ENCODE data around the gene CDK14.

The CDK14 gene

GRCh38 chr7:91030680-91031380 is 434.7 kb downstream of the CDK14 start:
- DNase-seq, result no peak

DNA sequence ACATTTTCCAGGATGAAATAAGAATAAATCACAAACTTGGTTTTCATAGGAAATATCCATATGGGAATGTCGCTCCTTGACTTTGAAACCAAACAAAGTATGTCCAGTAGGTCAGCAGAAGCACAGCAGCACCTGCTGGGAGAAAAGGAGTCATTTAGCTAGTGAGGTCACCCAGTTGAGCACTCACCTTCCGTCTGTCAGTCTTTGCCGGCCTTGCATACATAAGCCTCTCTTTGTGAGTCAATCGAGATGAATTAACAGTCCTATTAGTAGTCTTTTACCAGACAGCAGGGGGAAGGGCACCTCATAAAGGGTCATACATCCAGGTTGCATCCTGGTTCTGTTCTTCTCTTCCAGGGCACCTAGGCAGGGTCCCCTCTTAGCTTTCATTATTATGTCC is 435.6 kb downstream of the CDK14 start:
- DNase-seq, result peak in 1 of 3 experiments; percentile 39

- peak in 2 of 3 experiments; percentile 43 to 79 for DNase-seq
These were observed 437.5 kb downstream of the CDK14 start for GRCh38 chr7:91033574-91033973.

GRCh38 chr7:91034459-91035368 is 438.6 kb downstream of the CDK14 start:
- DNase-seq, result peak; percentile 80 to 98 (median 88)

DNA sequence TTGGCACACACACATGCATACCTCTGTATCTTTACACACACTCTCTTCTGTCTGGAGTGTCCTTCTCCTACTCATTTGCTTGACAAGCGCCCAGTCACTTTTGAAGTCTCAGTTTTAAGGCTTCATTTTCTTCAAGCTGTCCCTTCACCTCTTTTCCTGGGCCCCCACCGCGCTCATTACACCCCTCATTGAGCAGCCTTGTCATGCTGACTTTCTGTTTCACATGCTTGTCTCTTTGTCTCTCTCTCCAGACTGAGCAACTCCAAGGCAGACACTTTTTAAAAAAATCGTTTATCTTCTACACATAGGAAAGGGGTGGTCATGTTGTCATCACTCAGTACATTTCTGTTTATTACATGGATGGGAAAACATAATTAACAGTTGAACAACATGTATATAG is 442.9 kb downstream of the CDK14 start:
- DNase-seq, result no peak

GRCh38 chr7:91041141-91041540 is 445.0 kb downstream of the CDK14 start:
- DNase-seq, result no peak

- DNase-seq, result no peak
These were observed 445.9 kb downstream of the CDK14 start for GRCh38 chr7:91041901-91042484.

GRCh38 chr7:91043186-91043585 is 447.1 kb downstream of the CDK14 start:
- no peak for DNase-seq

DNA sequence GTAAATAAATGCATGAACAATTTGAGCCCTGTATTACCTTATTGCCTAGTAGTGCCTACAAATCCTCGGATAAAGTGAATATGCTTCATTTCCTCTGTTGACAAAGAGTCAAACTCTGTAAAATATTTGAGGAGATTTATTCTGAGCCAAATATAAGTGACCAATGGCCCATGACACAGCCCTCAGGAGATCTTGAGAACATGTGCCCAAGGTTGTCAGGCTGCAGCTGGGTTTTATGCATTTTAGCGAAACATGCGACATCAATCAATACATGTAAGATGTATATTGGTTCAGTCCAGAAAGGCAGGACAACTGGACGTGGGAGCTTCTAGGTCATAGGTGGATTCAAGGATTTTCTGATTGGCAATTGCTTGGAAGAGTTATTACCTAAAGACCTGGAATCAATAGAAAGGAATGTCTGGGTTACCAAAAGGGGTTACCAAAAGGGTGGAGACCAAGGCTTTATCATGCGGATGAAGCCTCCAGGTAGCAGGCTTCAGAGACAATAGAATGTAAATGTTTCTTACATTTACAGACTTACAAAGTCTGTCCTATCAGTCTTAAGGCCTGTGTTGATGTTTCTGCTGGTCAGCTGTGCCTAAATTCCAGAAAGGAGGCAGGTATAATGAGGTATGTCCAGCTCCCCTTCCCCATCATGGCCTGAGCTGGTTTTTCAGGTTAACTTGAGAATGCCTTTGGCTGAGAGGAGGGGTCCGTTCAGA is 448.0 kb downstream of the CDK14 start:
- DNase-seq, result no peak

GRCh38 chr7:91045606-91046005 is 449.5 kb downstream of the CDK14 start:
- no peak for DNase-seq

DNA sequence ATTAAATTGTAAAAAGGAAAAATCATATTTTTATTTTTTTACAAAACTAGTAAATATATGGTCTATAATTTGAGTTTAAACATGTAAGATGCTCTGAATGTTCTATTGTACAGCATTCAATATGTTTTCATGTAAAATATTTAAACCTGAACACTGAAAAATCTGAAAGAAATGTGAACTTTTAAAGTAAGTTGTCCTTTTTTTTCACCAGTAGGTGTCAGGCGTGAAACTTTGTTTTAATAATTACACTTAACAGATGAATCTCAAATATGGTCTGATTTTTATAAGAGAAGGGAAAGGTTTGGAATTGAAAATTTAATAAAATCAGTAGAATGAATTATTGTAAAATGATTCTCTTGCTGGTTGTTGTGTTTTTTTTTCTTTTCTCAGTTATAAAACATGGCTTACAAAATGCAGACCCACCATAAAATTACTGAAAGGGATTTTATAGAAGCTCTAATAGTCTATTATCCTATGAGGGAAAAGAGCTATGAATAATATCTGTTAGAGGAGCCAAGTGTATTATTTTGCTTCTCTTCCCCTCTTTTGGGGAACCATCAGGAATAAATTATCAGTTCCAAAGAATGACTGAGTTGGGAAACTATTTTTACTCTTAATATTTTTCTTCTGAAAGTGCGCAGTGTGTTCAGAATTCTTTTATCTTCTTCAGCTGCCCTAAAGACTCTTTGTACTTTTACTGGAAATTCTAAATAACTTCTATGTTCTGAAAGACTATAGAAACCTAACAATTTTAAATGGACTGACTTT is 450.4 kb downstream of the CDK14 start:
- DNase-seq, result peak in 1 of 3 experiments; percentile 27

GRCh38 chr7:91047636-91048035 is 451.5 kb downstream of the CDK14 start:
- no peak for DNase-seq

- DNase-seq, result no peak
These were observed 454.6 kb downstream of the CDK14 start for GRCh38 chr7:91050677-91051076.

DNA sequence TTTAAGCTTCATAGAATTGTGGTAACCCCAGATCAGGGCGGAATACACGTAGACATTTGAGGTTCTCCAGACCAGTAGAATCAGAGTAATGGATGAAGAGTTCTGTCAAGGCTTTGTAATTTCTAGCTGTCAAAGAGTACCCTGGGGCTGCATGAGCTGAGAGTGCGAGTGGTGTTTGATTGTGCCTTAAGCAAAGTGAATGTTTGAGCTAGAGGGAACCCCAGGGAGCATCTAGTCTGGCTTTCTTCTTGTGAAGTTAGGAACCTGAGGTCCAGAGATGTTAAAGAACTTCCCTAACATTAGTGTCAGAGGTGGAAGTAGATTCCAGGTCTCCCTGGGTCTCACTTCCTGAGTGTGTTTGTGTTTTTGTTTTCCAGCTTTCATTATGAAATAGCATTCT is 455.8 kb downstream of the CDK14 start:
- peak in 1 of 3 experiments; percentile 28 for DNase-seq

DNA sequence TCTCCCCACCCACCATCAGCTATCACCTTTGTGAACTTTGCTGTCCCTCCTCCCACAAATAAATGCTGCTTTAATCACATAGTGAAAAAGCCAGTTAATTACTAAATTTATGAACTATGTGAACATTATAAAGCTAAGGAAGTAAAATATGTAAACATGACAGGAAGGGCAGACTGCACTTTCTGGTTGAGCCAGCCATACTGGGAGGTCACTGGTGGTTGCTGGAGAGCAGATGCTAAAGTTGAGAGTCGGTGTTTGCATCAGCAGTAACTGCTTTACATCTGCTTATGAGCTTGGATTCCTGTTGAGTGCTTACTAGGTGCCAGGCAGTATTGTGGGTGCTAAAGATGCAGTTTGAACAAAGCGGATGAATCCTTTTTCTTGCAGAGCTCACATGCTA is 458.3 kb downstream of the CDK14 start:
- DNase-seq, result no peak

- no peak for DNase-seq
These were observed 459.1 kb downstream of the CDK14 start for GRCh38 chr7:91055219-91055618.

DNA sequence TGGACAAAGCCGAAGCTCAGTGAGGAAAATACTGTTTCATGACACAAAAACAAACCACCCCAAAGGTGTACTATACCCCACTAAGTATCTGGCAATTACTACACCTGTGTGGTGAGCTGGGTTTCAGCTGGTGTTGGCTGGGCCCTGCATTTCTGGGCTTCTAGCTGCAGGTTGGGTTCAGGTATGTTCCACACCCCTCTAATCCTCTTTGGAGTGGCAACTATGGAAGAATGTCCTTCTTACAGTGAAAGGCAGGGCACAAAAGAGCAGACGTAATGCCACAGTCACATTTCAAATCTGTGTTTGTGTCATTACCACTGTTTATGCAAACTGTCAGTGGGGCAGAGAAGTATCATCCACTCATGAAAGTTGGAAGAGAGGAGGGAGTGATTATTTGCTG is 466.6 kb downstream of the CDK14 start:
- DNase-seq, result no peak

- no peak for DNase-seq
These were observed 467.9 kb downstream of the CDK14 start for GRCh38 chr7:91064052-91064451.

DNA sequence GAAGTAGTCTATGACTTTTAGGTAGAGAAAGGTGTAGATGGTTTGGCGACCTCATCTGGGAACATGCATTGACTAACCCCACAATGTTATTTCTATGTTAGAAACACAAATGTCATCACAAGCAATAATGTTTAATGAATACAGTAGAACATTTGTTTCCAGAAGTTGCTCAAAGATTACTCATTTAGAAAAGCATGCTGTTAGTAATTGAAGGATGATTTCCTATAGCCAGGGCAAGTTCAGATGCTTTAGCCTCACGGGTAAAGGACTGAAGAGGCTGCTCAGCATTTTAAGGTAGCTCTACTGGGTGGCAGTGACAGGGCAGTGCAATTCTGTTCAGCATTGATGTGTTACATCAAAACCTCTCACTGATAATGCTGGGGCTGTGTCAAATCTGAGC is 468.8 kb downstream of the CDK14 start:
- no peak for DNase-seq

GRCh38 chr7:91066627-91067026 is 470.5 kb downstream of the CDK14 start:
- DNase-seq, result peak in 1 of 3 experiments; percentile 27

DNA sequence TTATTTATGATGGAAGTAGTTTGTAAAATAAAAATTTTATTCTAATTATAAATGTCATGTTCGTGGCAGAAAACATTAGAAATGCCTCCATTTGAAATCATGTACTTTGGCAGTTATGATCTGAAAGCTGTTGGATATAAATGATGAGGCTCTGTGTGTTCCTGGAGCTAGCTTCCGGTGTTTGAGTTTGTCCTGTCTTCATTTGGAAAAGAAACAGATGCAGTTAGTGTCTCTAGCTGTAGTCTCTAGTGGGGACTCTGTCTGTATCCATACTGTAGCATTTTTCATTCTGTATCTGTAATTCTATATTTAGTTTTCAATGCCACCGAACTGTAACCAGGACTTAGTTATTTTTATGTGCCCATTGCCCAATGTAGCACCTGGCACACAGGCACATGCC is 471.1 kb downstream of the CDK14 start:
- DNase-seq, result peak in 1 of 3 experiments; percentile 45

DNA sequence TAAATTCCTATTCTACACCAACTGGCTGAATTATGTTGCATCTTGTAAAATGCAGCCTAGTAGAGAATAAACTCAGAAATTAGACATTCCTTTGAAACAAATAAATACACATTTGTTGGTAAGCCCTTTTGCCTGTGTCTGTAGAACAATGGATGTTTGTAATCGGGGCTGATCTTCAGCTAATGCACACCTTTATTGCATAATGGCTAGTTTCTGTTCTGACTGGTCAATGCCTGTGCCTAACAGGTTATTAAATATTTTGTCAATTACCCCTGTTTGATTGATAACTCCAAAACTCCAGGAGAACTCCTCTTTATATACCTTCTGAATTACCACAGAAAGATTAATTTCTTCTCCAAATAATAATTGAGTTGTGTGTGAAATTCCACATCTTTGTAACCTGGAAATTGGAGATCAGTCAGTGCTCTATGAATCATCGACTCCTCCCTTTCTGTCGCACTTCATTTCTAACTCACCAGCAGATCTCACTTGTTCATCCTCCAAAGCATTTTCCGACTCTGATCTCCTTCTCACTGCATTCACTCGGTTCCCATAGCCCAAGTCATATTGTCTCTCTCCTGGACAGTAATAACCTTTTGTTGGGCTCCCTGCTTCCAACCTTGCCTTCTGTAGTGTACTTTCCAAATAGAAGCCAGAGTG is 472.1 kb downstream of the CDK14 start:
- DNase-seq, result peak in 1 of 3 experiments; percentile 53

Data from NCI-H1417 (cell line).